Fibroblast of villous mesenchyme (primary cell): ENCODE results near the gene LY6G6F. TPM values are rescaled to one million over a fixed set of nuclear protein-coding genes. Genes with fewer than 3 reads are reported as not detected.

ENCODE experiments used
- DNase-seq: peaks from one replicate; pipeline ENCODE4 v3.0.0-alpha.2; 2010; ENCODE audit warnings: low read depth
- H3K4me3 ChIP-seq: 2 replicates; pipeline ENCODE4 v1.5.1; 2011; ENCODE audit warnings: low read depth, mild to moderate bottlenecking, low read length
- CTCF ChIP-seq: IDR thresholded peaks from 2 replicates; pipeline ENCODE4 v1.5.1; 2012; ENCODE audit warnings: low read depth, mild to moderate bottlenecking, low read length; ENCODE audit not compliant: insufficient read depth
- total RNA-seq: library from RNA; depleted of rRNA; stranded (reverse); fragments of >200 nt; gene quantifications from 2 replicates; pipeline ENCODE4 v1.2.3, GENCODE V29; 2012

The LY6G6F gene
- total RNA-seq, 1 donor = not detected

DNA sequence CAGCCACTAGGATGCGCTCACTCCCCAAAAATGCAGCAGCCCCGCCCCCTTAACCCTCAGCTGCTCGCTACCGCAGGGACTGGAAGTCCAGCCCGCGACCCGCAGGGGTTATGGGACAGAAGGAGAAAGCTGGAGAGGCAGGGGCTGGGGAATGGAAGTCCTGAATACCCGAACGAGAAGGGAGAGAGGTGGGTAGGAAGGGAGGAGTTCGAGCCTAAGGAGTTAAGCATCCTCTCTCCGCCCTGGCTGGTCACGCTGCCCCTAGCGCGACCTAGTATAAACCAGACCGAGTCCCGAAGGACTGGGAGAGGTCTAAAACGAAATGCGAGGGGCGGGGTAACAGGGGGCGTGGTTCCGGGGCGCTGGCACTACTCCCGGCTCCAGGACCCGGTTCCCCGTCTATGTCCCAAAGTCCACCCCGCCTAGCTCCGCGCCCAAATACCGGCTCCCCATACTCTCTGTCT lies 22.9 kb downstream of the LY6G6F start:
- peak; percentile 90 for DNase-seq
- peak; percentile 66 for TF ChIP-seq CTCF
- peak overlapping the region; percentile 93 for H3K4me3 ChIP-seq

DNA sequence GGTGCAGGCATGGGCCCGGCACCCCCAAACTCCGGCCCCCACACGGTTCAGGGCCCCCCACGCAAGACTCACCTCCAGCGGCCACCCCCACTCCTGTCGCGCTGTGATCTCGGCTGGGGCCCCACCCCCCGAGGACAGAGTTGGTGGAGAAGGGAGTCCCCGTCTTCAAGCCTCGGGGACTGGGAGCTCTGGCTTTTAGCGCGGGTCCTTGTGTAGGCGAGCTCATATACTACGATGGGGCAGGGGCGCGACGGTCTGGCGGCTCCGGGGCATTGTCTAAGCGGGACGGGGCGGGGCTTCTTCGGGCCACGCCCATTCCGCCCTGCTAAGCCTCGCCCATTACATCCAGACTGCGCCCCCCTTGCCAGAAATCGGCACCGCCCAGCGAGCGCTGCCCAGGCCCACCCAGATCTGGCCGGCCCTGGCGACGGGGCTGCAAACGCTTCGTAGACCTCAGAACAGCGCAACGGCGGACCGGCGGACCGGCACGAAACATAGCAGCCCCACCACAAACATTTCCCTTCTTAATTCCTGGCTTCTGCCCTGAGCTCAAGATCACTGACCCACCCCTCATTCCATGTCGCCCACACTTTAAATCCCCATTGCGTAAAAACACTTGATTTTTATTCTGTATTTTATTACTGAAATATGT lies 23.4 kb downstream of the LY6G6F start:
- peak overlapping the region; percentile 93 for H3K4me3 ChIP-seq
- DNase-seq = peak; percentile 92
- TF ChIP-seq CTCF = no peak

DNA sequence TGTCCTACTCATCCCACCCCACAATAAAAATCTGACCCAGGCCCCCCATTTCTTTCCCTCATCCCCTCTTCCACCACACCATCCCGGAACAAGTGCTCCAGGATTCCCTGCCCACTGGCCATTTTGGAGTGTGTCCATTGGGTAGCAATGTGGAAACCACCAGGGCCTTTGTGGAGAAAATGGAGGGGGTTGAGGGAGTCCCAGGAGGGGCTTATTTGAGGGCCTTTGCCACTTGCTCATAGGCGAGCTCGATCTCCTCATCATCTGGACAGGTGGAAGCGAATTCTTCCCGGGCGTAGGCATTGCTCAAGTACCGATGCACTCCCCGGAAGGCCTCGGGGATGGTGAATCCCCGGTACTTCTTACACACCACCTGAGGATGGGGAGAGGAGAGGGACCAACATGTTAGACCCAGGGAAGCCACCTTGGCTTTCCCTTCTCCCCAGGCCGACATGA lies 24.0 kb downstream of the LY6G6F start:
- peak overlapping the region; percentile 93 for H3K4me3 ChIP-seq
- no peak for TF ChIP-seq CTCF
- no peak for DNase-seq

GRCh38 chr6:31732029-31732428 lies 25.4 kb downstream of the LY6G6F start:
- DNase-seq = no peak
- TF ChIP-seq CTCF = no peak
- H3K4me3 ChIP-seq = no peak overlapping the region

DNA sequence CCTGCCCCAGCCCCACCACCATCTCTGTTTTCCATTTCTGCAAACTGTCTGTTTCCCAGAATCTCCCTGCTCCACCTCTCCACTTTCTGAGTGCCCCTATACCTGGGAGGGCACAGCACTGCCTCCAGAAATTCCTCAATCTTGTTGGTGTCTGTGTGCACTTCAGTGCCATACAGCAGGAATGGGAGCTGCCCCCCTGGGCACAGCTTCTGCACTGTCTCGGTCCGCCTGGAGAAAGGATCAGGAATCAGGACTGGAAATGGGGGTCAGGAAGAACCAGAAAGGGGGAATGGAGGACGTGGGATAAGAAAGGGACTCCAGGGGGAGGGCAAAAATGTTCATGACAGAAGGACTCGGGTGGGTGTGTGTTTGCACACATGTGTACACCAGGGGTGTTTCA lies 27.1 kb downstream of the LY6G6F start:
- H3K4me3 ChIP-seq = peak overlapping the region; percentile 99
- TF ChIP-seq CTCF = no peak
- DNase-seq = no peak

- no peak for TF ChIP-seq CTCF
- peak overlapping the region; percentile 99 for H3K4me3 ChIP-seq
- no peak for DNase-seq
These were observed 27.7 kb downstream of the LY6G6F start for GRCh38 chr6:31734247-31734820.
